A673 (cell line): ENCODE results near the gene ULK1. TPM values are rescaled to one million over a fixed set of nuclear protein-coding genes. Genes with fewer than 3 reads are reported as not detected.

Experiments used
- BruUV-seq: library from RNA; stranded (reverse); fragments of 400-500 nt; replicated peaks from 2 replicates; lab custom pipeline; 2021; lab: Mats Ljungman, UMichigan
- CTCF ChIA-PET: fragments of 300-600 bp; sonication (Branson Sonifier 250); formaldehyde crosslinking; loops from one replicate; lab custom pipeline; 2022; ENCODE audit warnings: antibody characterized with exemption; lab: Charles Lee
- POLR2A ChIA-PET: fragments of 300-600 bp; sonication (Branson Sonifier 250); formaldehyde crosslinking; loops from one replicate; lab custom pipeline; 2022; ENCODE audit warnings: antibody characterized with exemption; ENCODE audit not compliant: low non-redundant PET; lab: Charles Lee
- DNase-seq: peaks from one replicate; pipeline ENCODE4 v3.0.0-alpha.2; 2015; ENCODE audit warnings: low spot score
- H3K27ac ChIP-seq: fragments of 200-600 bp; sonication (generic); 2 replicates; pipeline ENCODE4 v1.5.1; 2016; ENCODE audit warnings: mixed run types, low read depth, mild to moderate bottlenecking, mixed read lengths, antibody characterized with exemption, low read length; ENCODE audit not compliant: poor library complexity, severe bottlenecking
- H3K27me3 ChIP-seq: fragments of 200-600 bp; sonication (generic); replicated peaks from 2 replicates; pipeline ENCODE4 v1.6.1; 2017; ENCODE audit warnings: mixed run types, low read depth, mild to moderate bottlenecking, mixed read lengths, antibody characterized with exemption, low read length; ENCODE audit not compliant: insufficient read depth, poor library complexity
- H3K36me3 ChIP-seq: fragments of 200-600 bp; sonication (generic); 2 replicates; pipeline ENCODE4 v1.6.1; 2016; ENCODE audit warnings: mixed run types, mild to moderate bottlenecking, mixed read lengths, antibody characterized with exemption, low read length; ENCODE audit not compliant: insufficient read depth, poor library complexity, severe bottlenecking
- H3K4me1 ChIP-seq: fragments of 200-600 bp; sonication (generic); 2 replicates; pipeline ENCODE4 v1.6.1; 2017; ENCODE audit warnings: mixed run types, mild to moderate bottlenecking, mixed read lengths, antibody characterized with exemption, low read length; ENCODE audit not compliant: insufficient read depth, poor library complexity, severe bottlenecking
- H3K4me3 ChIP-seq: fragments of 200-600 bp; sonication (generic); 2 replicates; pipeline ENCODE4 v1.5.1; 2016; ENCODE audit warnings: low read depth, mixed run types, mild to moderate bottlenecking, mixed read lengths, low read length; ENCODE audit not compliant: poor library complexity, severe bottlenecking
- H3K9me3 ChIP-seq: fragments of 200-600 bp; sonication (generic); 2 replicates; pipeline ENCODE4 v1.6.1; 2016; ENCODE audit warnings: mixed run types, low read depth, mild to moderate bottlenecking, mixed read lengths, antibody characterized with exemption, low read length; ENCODE audit not compliant: poor library complexity, severe bottlenecking
- CTCF ChIP-seq: fragments of 300-800, 200-600 bp; sonication (generic); conservative IDR thresholded peaks from 2 replicates; pipeline ENCODE4 v1.5.1; 2017; ENCODE audit warnings: low read depth, mild to moderate bottlenecking, antibody characterized with exemption, low read length, moderate library complexity, mixed read lengths
- EZH2 ChIP-seq: fragments of 200-600 bp; sonication (generic); IDR thresholded peaks from 2 replicates; pipeline ENCODE4 v1.6.1; 2017; ENCODE audit warnings: borderline replicate concordance, low read depth, mild to moderate bottlenecking, mixed read lengths, antibody characterized with exemption, low read length; ENCODE audit not compliant: poor library complexity, severe bottlenecking
- intact Hi-C: fragments of 100-400 bp; cut with micrococcal nuclease; formaldehyde crosslinking; loops from one replicate; pipeline ENCODE4 v1.10.0; 2022; ENCODE audit not compliant: unreplicated experiment
- total RNA-seq: library from RNA; stranded (reverse); gene quantifications from 2 replicates; pipeline ENCODE4 v1.2.3, GENCODE V29; 2021

ULK1 gene
- total RNA-seq, 1 experiment from 2014 or later, result 57.3 TPM

GRCh38 chr12:131847456-131847855 lies 47.0 kb upstream of the ULK1 start:
- no peaks in the 10 kb centered on the region for H3K27me3 ChIP-seq
- TF ChIP-seq EZH2 (no peak), CTCF (no peak)
- H3K9me3 ChIP-seq, result no peaks in the 10 kb centered on the region
- POLR2A ChIA-PET, result no interaction called here
- H3K4me3 ChIP-seq, result no peak overlapping the region
- H3K4me1 ChIP-seq, result no peaks in the 10 kb centered on the region
- BruUV-seq, result no TSS peak
- intact Hi-C loops, result no loop called here
- no peak for DNase-seq
- no peak overlapping the region for H3K27ac ChIP-seq
- CTCF ChIA-PET, result no interaction called here
- H3K36me3 ChIP-seq, result no peaks in the 10 kb centered on the region

GRCh38 chr12:131848753-131849152 lies 45.7 kb upstream of the ULK1 start:
- Histone ChIP-seq H3K4me3 (no peak overlapping the region), H3K4me1 (no peaks in the 10 kb centered on the region), H3K27me3 (no peaks in the 10 kb centered on the region), H3K27ac (no peak overlapping the region), H3K9me3 (no peaks in the 10 kb centered on the region), H3K36me3 (no peaks in the 10 kb centered on the region)
- BruUV-seq, result no TSS peak
- DNase-seq, result no peak
- ChIA-PET POLR2A (no interaction called here), CTCF (no interaction called here)
- TF ChIP-seq EZH2 (no peak), CTCF (no peak)
- intact Hi-C loops, result no loop called here

- no peaks in the 10 kb centered on the region for H3K36me3 ChIP-seq
- DNase-seq, result no peak
- H3K27me3 ChIP-seq, result no peaks in the 10 kb centered on the region
- ChIA-PET CTCF (no interaction called here), POLR2A (no interaction called here)
- H3K27ac ChIP-seq, result no peak overlapping the region
- H3K9me3 ChIP-seq, result no peaks in the 10 kb centered on the region
- TF ChIP-seq CTCF (no peak), EZH2 (no peak)
- BruUV-seq, result no TSS peak
- no peaks in the 10 kb centered on the region for H3K4me1 ChIP-seq
- no peak overlapping the region for H3K4me3 ChIP-seq
- intact Hi-C loops, result no loop called here
These were observed 44.5 kb upstream of the ULK1 start for GRCh38 chr12:131849700-131850553.
